ENCODE measurements around the gene PLIN4. TPM values are rescaled to one million over a fixed set of nuclear protein-coding genes. Genes with fewer than 3 reads are reported as not detected.

The PLIN4 gene
- total and polyA plus RNA-seq, 9 donors: 1.4 to 4.5 (median 2.8) TPM

DNA sequence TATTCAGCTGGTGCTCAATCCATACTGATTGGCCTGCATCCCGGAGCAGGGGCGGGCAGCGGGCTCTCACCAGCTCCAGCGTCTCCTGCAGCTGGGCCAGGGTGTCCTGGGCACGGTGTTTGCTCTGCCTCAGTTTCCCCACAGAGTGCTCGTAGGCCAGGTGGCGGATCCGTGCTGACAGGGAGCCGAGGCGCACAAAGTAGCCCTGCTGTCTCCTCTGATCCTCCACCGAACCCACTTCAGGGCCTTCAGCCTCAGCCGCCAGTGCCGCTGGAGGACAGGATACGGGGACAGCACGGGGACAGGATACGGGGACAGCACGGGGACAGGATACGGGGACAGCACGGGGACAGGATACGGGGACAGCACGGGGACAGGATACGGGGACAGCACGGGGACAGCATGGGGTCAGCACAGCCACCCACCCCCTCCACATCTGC lies 7.3 kb upstream of the PLIN4 start:
- H3K27ac ChIP-seq (ENCODE audit: low read length): no peak overlapping the region
- H3K4me1 ChIP-seq (ENCODE audit: control insufficient read depth, insufficient read depth, low read length): no peaks in the 10 kb centered on the region
- no peaks in the 10 kb centered on the region for H3K9me3 ChIP-seq (replicated peaks; ENCODE audit: control insufficient read depth, low read depth, low read length)
- H3K36me3 ChIP-seq (ENCODE audit: control insufficient read depth, insufficient read depth, low read length): no peaks in the 10 kb centered on the region
- H3K27me3 ChIP-seq (ENCODE audit: control insufficient read depth, insufficient read depth, low read length): peaks cover 3% of the 10 kb centered on the region
- H3K4me3 ChIP-seq (ENCODE audit: low read length): no peak overlapping the region
- WGBS (ENCODE audit: insufficient coverage): 74% methylated on average over 20 of the region's 23 CpGs
- no peak for DNase-seq

DNA sequence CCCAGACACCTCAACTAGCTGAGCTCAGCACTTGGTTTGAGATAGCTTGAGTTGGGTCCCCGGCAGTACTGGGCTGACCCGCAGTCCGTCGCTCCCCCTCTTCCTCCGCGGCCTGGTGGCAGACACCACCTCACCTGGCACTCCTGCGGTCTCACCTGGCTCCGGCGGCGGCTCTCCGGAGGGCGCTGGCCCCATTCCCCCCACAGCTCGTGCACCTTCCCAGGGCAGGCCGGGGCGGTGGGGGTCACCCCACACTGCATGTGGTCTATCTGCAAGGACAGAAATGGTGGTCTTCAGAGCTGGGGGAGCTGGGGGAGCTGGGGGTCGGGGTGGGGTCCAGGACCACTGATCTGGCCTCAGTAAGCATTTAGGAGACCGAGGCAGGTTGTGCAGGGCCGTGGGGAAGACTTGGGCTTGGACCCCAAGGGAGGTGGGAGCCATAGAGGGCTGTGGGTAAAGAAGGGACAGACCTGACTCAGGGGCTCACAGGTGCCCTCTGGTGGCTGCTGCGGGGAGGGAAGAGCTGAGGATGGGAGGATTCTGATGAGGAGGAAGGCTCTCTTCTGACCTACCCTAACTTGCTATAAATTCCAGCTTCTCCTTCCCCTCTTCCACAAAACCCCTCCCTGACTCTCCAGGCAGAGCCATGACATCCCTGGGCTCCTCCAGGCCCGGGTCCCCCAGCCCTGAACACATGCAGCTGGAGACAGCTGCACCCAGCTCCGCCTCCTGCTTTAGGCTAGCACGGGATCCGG lies 6.7 kb upstream of the PLIN4 start:
- Histone ChIP-seq H3K9me3 (replicated peaks; ENCODE audit: control insufficient read depth, low read depth, low read length) (no peaks in the 10 kb centered on the region), H3K27me3 (ENCODE audit: control insufficient read depth, insufficient read depth, low read length) (peaks cover 3% of the 10 kb centered on the region), H3K27ac (ENCODE audit: low read length) (no peak overlapping the region), H3K4me1 (ENCODE audit: control insufficient read depth, insufficient read depth, low read length) (no peaks in the 10 kb centered on the region), H3K36me3 (ENCODE audit: control insufficient read depth, insufficient read depth, low read length) (no peaks in the 10 kb centered on the region), H3K4me3 (ENCODE audit: low read length) (no peak overlapping the region)
- DNase-seq: peak; percentile 50
- WGBS (ENCODE audit: insufficient coverage): 58% methylated on average over 19 of the region's 23 CpGs

DNA sequence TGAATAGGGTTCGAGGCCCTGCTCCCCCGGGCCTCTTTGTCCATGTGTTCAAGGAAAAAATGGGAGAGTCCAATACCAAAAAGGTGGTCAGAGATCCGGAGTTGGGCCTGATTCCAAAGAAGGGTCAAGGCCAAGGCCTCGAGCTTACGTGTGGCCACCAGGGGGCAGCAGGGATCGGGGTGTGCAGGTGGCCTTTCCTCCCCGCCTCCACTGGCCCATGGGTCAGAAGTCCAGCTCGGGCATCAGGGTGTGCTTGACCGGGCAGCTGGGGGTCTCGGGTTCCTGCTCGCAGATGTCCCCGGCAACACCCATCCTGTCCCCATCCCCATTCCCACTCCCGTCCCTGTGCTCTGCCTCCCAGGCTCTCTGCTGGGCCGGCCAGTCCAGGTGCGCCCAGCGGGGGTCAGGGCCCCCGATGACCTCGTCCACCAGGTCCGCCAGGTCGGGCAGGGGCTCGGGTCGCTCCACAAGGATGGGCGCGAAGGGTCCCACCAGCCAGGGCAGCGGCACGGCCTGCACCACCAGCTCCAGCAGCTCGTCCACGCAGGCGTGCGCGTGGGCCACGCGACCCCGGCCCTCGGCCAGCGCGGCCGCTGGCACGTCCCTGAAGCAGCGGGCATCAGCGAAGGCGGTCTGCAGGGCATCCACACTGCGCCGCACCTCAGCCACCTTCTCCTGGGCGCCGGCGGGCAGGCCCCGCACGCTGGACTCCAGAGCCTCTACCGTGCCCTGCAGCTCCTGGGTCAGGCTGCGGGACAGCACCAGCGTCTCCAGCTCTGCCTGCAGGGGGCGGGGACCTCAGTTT lies 5.2 kb upstream of the PLIN4 start:
- Histone ChIP-seq H3K4me3 (ENCODE audit: low read length) (no peak overlapping the region), H3K36me3 (ENCODE audit: control insufficient read depth, insufficient read depth, low read length) (no peaks in the 10 kb centered on the region), H3K9me3 (replicated peaks; ENCODE audit: control insufficient read depth, low read depth, low read length) (no peaks in the 10 kb centered on the region), H3K27ac (ENCODE audit: low read length) (no peak overlapping the region), H3K27me3 (ENCODE audit: control insufficient read depth, insufficient read depth, low read length) (peaks cover 3% of the 10 kb centered on the region), H3K4me1 (ENCODE audit: control insufficient read depth, insufficient read depth, low read length) (peaks cover 11% of the 10 kb centered on the region)
- no peak for DNase-seq
- WGBS (ENCODE audit: insufficient coverage): 70% methylated on average over 53 of the region's 53 CpGs

DNA sequence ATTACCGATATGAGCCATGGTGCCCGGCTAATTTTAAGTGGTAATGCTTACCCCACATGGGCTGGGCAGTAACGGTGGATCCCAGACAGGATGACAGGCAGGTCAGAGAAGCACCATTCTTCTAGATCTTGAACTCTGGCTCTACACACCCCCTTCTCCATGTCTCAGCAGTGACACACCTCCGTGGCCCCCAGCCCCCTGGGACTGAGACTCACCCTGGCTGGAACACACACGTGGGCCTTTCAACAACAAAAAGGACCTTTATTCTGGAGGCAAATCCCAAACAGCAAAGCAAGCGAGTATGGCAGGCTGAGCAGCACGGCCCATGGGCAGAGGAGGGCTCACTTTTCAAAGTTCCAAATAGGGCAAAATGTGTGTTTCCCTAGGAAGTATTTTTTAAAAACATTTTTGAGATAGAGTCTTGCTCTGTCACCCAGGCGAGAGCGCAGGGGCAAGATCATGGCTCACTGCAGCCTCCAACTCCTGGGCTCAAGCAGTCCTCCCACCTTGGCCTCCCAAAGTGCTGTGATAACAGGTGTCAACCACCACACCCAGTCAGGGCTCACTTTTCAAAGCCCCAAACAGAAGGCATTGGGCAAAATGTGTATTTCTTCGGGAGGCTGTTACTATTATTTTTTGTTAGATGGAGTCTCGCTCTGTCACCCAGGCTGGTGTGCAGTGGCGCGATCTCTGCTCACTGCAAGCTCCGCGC lies 4.2 kb upstream of the PLIN4 start:
- H3K4me1 ChIP-seq (ENCODE audit: control insufficient read depth, insufficient read depth, low read length): peaks cover 22% of the 10 kb centered on the region
- no peaks in the 10 kb centered on the region for H3K9me3 ChIP-seq (replicated peaks; ENCODE audit: control insufficient read depth, low read depth, low read length)
- 84% methylated on average over 7 of the region's 15 CpGs for WGBS (ENCODE audit: insufficient coverage)
- no peaks in the 10 kb centered on the region for H3K36me3 ChIP-seq (ENCODE audit: control insufficient read depth, insufficient read depth, low read length)
- H3K27me3 ChIP-seq (ENCODE audit: control insufficient read depth, insufficient read depth, low read length): peaks cover 3% of the 10 kb centered on the region
- no peak overlapping the region for H3K27ac ChIP-seq (ENCODE audit: low read length)
- no peak overlapping the region for H3K4me3 ChIP-seq (ENCODE audit: low read length)
- DNase-seq: no peak

DNA sequence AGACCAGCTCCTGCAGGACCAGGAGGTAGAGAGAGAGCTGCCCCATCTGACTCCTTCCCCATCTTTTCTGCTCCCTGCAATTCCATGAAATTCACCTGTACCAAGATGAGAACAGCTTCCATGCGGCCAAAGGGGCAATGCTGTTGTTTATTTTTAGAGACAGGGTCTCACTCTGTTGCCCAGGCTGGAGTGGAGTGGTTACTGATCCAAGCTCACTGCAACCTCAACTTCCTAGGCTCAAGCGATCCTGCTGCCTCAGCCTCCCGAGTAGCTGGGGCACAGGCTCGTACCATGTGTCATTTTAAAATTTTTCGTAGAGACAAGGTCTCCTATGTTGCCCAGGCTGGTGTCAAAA lies 3.6 kb upstream of the PLIN4 start:
- no peak overlapping the region for H3K27ac ChIP-seq (ENCODE audit: low read length)
- H3K4me1 ChIP-seq (ENCODE audit: control insufficient read depth, insufficient read depth, low read length): peaks cover 28% of the 10 kb centered on the region
- no peaks in the 10 kb centered on the region for H3K9me3 ChIP-seq (replicated peaks; ENCODE audit: control insufficient read depth, low read depth, low read length)
- no peak for DNase-seq
- no peaks in the 10 kb centered on the region for H3K36me3 ChIP-seq (ENCODE audit: control insufficient read depth, insufficient read depth, low read length)
- H3K27me3 ChIP-seq (ENCODE audit: control insufficient read depth, insufficient read depth, low read length): peaks cover 3% of the 10 kb centered on the region
- H3K4me3 ChIP-seq (ENCODE audit: low read length): no peak overlapping the region
- 84% methylated on average over 5 of the region's 5 CpGs for WGBS (ENCODE audit: insufficient coverage)

DNA sequence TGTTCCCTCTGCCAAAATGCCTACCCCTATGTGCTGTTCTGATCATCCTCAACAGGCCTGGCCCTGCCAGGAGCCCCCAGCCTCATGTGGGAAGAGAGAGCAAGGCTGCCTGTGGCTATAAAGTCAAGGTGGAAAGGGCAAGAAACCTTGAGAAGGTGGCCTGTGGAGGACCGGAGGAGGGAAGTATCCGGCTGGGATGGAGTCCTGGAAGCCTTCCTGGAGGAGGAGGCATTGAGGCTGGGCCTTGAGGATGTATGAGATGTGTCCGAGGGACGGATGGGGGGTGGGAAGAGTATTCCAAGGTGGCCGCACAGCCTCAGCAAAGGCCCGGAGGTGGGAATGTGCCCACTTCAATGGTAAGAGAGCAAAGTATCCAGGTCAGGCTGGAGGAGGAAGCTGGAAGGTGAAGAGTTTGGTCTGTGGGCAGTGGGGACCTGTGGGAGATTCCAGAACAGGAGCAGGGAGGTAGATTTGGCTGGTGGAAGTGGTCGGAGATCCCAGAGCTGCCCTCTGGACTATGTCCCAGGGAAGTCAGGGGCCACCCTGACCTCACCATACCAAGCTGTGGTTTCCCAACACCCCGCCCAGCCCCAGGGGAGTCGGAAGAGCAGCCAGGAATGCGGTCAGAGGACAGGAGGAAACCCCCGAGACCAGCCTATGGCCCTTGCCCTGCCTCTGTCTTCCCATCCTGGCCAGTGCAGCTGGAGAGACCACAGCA lies 3.0 kb upstream of the PLIN4 start:
- Histone ChIP-seq H3K4me1 (ENCODE audit: control insufficient read depth, insufficient read depth, low read length) (peaks cover 33% of the 10 kb centered on the region), H3K27me3 (ENCODE audit: control insufficient read depth, insufficient read depth, low read length) (peaks cover 3% of the 10 kb centered on the region), H3K4me3 (ENCODE audit: low read length) (no peak overlapping the region), H3K9me3 (replicated peaks; ENCODE audit: control insufficient read depth, low read depth, low read length) (no peaks in the 10 kb centered on the region), H3K36me3 (ENCODE audit: control insufficient read depth, insufficient read depth, low read length) (no peaks in the 10 kb centered on the region), H3K27ac (ENCODE audit: low read length) (no peak overlapping the region)
- WGBS (ENCODE audit: insufficient coverage): 79% methylated on average over 9 of the region's 11 CpGs
- no peak for DNase-seq

DNA sequence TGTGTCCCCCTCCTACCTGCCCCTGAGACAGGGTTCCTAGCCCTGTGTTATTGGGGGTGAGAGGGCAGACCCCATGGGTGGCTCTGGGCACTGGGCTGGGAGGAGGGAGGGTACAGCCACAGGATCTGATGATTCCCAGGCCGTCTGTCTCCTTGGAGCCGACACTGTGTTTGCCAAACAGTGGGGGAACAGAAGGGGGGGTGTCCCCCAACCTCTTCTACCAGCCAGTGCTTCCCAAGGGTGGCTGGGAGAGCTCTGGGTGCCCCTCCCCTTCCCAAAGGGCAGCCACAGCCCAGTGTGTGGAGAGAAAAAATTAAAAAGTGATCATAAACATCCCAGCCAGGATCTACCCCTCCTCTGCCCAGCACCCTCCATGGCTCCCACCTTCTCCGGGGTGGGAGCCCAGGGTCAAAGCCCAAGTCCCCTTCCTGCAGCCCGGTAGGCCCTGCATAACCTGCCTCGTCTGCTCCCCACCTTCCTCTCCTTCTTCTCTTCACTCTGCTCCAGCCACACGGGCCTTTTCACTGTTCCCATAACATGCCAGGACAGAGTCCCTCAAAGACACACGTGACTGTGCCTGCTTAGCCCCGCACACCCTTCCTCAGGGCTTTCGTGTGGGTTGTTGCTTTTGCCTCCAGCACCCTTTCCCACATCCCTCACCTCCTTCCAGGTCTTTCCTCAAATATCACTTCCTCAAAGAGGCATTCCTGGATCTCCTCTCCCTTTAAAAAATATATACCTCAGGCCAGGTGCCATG lies 1.4 kb upstream of the PLIN4 start:
- 67% methylated on average over 7 of the region's 9 CpGs for WGBS (ENCODE audit: insufficient coverage)
- H3K27ac ChIP-seq (ENCODE audit: low read length): no peak overlapping the region
- DNase-seq: no peak
- no peaks in the 10 kb centered on the region for H3K9me3 ChIP-seq (replicated peaks; ENCODE audit: control insufficient read depth, low read depth, low read length)
- H3K27me3 ChIP-seq (ENCODE audit: control insufficient read depth, insufficient read depth, low read length): peaks cover 3% of the 10 kb centered on the region
- H3K36me3 ChIP-seq (ENCODE audit: control insufficient read depth, insufficient read depth, low read length): no peaks in the 10 kb centered on the region
- peaks cover 36% of the 10 kb centered on the region for H3K4me1 ChIP-seq (ENCODE audit: control insufficient read depth, insufficient read depth, low read length)
- H3K4me3 ChIP-seq (ENCODE audit: low read length): no peak overlapping the region

DNA sequence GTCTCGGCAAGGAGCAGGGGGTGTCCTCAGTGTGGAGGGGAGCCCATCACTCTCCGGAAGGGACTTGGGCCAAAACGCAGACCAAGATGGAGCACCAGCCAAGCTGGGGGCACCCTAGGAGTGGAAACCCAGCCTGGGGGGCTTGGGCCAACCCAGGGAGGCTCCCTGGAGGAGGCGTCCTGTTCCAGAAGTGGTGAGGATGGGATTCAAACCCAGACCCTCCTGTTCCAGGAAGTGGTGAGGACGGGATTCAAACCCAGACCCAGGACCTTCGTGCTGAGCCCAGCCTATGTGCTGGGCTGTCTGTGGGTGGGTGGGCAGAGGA lies 848 bp upstream of the PLIN4 start:
- DNase-seq: no peak
- Histone ChIP-seq H3K4me1 (ENCODE audit: control insufficient read depth, insufficient read depth, low read length) (peaks cover 36% of the 10 kb centered on the region), H3K9me3 (replicated peaks; ENCODE audit: control insufficient read depth, low read depth, low read length) (no peaks in the 10 kb centered on the region), H3K27ac (ENCODE audit: low read length) (no peak overlapping the region), H3K36me3 (ENCODE audit: control insufficient read depth, insufficient read depth, low read length) (no peaks in the 10 kb centered on the region), H3K27me3 (ENCODE audit: control insufficient read depth, insufficient read depth, low read length) (peaks cover 3% of the 10 kb centered on the region), H3K4me3 (ENCODE audit: low read length) (no peak overlapping the region)
- WGBS (ENCODE audit: insufficient coverage): 86% methylated on average over 6 of the region's 6 CpGs

DNA sequence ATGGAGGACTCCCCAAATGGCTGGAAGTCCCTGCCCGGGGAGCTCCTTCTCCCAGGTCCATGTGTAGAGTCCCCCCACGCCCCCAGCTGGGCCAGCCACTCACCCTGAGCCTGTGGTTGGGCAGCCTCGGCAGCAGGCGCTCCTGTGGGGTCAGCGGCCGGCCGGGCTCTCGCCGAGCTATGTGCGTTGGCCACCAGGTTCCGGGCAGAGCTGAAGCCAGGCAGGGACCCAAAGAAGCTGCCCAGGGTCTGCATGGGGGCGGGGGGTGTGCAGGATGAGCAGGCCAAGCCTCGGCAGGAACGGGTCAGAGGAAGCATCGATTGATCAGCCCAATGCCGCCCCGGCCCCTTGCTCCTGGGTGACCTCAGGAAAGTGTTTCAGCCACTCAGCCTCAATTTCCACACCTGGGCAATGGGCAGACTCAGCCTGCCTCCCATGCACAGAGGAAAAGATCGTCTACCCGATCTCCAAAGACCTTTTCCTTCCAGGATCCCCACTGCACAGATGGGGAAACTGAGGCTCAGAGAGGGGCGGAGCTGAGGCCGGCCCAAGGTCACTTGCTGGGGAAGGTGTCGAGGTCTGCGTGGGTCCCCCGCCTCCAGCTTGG lies 732 bp downstream of the PLIN4 start:
- peaks cover 3% of the 10 kb centered on the region for H3K27me3 ChIP-seq (ENCODE audit: control insufficient read depth, insufficient read depth, low read length)
- H3K27ac ChIP-seq (ENCODE audit: low read length): peak overlapping the region; percentile 84
- DNase-seq: no peak
- H3K9me3 ChIP-seq (replicated peaks; ENCODE audit: control insufficient read depth, low read depth, low read length): no peaks in the 10 kb centered on the region
- peak overlapping the region; percentile 5 for H3K4me3 ChIP-seq (ENCODE audit: low read length)
- H3K4me1 ChIP-seq (ENCODE audit: control insufficient read depth, insufficient read depth, low read length): peaks cover 36% of the 10 kb centered on the region
- no peaks in the 10 kb centered on the region for H3K36me3 ChIP-seq (ENCODE audit: control insufficient read depth, insufficient read depth, low read length)
- 75% methylated on average over 17 of the region's 24 CpGs for WGBS (ENCODE audit: insufficient coverage)

Measured in muscle of leg (tissue), 11 donors.